OCI-LY7 (cell line): ENCODE data around the gene MGMT. TPM values are rescaled to one million over a fixed set of nuclear protein-coding genes. Genes with fewer than 3 reads are reported as not detected.

ENCODE experiments used
- BruUV-seq: library from RNA; stranded (reverse); fragments of 400-500 nt; replicated peaks from 2 replicates; lab custom pipeline; 2021; lab: Mats Ljungman, UMichigan
- CTCF ChIA-PET: fragments of 300-600 bp; sonication (Branson Sonifier 250); formaldehyde crosslinking; loops from one replicate; lab custom pipeline; 2022; ENCODE audit warnings: antibody characterized with exemption; ENCODE audit not compliant: unreplicated experiment; lab: Charles Lee
- POLR2A ChIA-PET: fragments of 300-600 bp; sonication (Branson Sonifier 250); formaldehyde crosslinking; loops from one replicate; lab custom pipeline; 2022; ENCODE audit warnings: antibody characterized with exemption; lab: Charles Lee
- DNase-seq: peaks from one replicate; pipeline ENCODE4 v3.0.0-alpha.2; 2015; ENCODE audit warnings: low spot score
- H2AFZ ChIP-seq: fragments of 200-600 bp; sonication (generic), shearing (Covaris generic); 2 replicates; pipeline ENCODE4 v1.6.1; 2014; ENCODE audit warnings: mild to moderate bottlenecking, antibody characterized with exemption, low read length, moderate library complexity
- H3K27ac ChIP-seq: fragments of 200-600 bp; sonication (generic); 2 replicates; pipeline ENCODE4 v1.5.1; 2014; ENCODE audit warnings: mixed run types, low read depth, mild to moderate bottlenecking, moderate library complexity, low read length, inconsistent platforms; ENCODE audit not compliant: poor library complexity, severe bottlenecking
- H3K36me3 ChIP-seq: fragments of 200-600 bp; sonication (generic); 2 replicates; pipeline ENCODE4 v1.6.1; 2014; ENCODE audit warnings: mild to moderate bottlenecking, antibody characterized with exemption, low read length, moderate library complexity, mixed read lengths; ENCODE audit not compliant: insufficient read depth
- H3K4me1 ChIP-seq: fragments of 200-600 bp; sonication (generic); 2 replicates; pipeline ENCODE4 v1.5.1; 2014; ENCODE audit warnings: mild to moderate bottlenecking, low read length; ENCODE audit not compliant: insufficient read depth, poor library complexity, severe bottlenecking
- H3K4me2 ChIP-seq: fragments of 200-600 bp; sonication (generic); 2 replicates; pipeline ENCODE4 v1.6.1; 2014; ENCODE audit warnings: mild to moderate bottlenecking, low read length
- H3K4me3 ChIP-seq: fragments of 200-600 bp; sonication (generic); 2 replicates; pipeline ENCODE4 v1.5.1; 2014; ENCODE audit warnings: mild to moderate bottlenecking, low read depth, low read length; ENCODE audit not compliant: poor library complexity, severe bottlenecking
- H3K79me2 ChIP-seq: fragments of 200-600 bp; sonication (generic); 2 replicates; pipeline ENCODE4 v1.6.1; 2016; ENCODE audit warnings: low read depth, mild to moderate bottlenecking, low read length, moderate library complexity, mixed read lengths; ENCODE audit not compliant: insufficient read depth
- H3K9me2 ChIP-seq: fragments of 200-600 bp; sonication (generic); 2 replicates; pipeline ENCODE4 v1.6.1; 2016; ENCODE audit warnings: mild to moderate bottlenecking, low read length, mixed read lengths; ENCODE audit not compliant: insufficient read depth
- H3K9me3 ChIP-seq: fragments of 200-600 bp; sonication (generic); 2 replicates; pipeline ENCODE4 v1.6.1; 2014; ENCODE audit warnings: mild to moderate bottlenecking, mixed run types, low read length, mixed read lengths
- H4K20me1 ChIP-seq: fragments of 200-600 bp; sonication (generic); 2 replicates; pipeline ENCODE4 v1.6.1; 2014; ENCODE audit warnings: mild to moderate bottlenecking, antibody characterized with exemption, low read length, moderate library complexity, mixed read lengths; ENCODE audit not compliant: insufficient read depth
- CTCF ChIP-seq: fragments of 200-600 bp; sonication (generic); conservative IDR thresholded peaks from 2 replicates; pipeline ENCODE4 v1.5.1; 2014; ENCODE audit warnings: mild to moderate bottlenecking, antibody characterized with exemption, low read length, moderate library complexity, mixed read lengths
- EZH2phosphoT487 ChIP-seq: fragments of 200-600 bp; sonication (generic); IDR thresholded peaks from 2 replicates; pipeline ENCODE4 v1.6.1; 2018; ENCODE audit warnings: low read depth, borderline replicate concordance, mild to moderate bottlenecking, mixed run types, antibody characterized with exemption, low read length, moderate library complexity, mixed read lengths
- intact Hi-C: fragments of 100-400 bp; cut with micrococcal nuclease; formaldehyde crosslinking; loops from one replicate; pipeline ENCODE4 v1.10.0; 2022; ENCODE audit not compliant: unreplicated experiment
- total RNA-seq, 2 experiments: library from RNA; depleted of rRNA in 1 of 2; stranded (reverse); fragments of >200 nt in 1 of 2; shearing (Covaris generic) in 1 of 2; gene quantifications; 2 replicates each; pipeline ENCODE4 v1.2.3, GENCODE V29; 2014 to 2022

The MGMT gene
- total RNA-seq, 2 experiments from 2014 or later: 19.7 to 25.0 TPM

GRCh38 chr10:129553928-129554327 lies 86.9 kb downstream of the MGMT start:
- peaks cover 9% of the 10 kb centered on the region for H3K4me1 ChIP-seq
- H2AFZ ChIP-seq: no peak overlapping the region
- no peaks in the 10 kb centered on the region for H3K36me3 ChIP-seq
- no peaks in the 10 kb centered on the region for H3K9me2 ChIP-seq
- TF ChIP-seq EZH2phosphoT487: no peak
- no peak for TF ChIP-seq CTCF
- H3K27ac ChIP-seq: no peak overlapping the region
- intact Hi-C loops: no loop called here
- no TSS peak for BruUV-seq
- no peak for DNase-seq
- no peak overlapping the region for H3K4me2 ChIP-seq
- H3K9me3 ChIP-seq: no peaks in the 10 kb centered on the region
- CTCF ChIA-PET: no interaction called here
- no peaks in the 10 kb centered on the region for H4K20me1 ChIP-seq
- no peak overlapping the region for H3K4me3 ChIP-seq
- no peaks in the 10 kb centered on the region for H3K79me2 ChIP-seq
- POLR2A ChIA-PET: no interaction called here

- intact Hi-C loops: no loop called here
- no TSS peak for BruUV-seq
Observed at GRCh38 chr10:129556316-129556715, 89.3 kb downstream of the MGMT start.

GRCh38 chr10:129560361-129560760 lies 93.3 kb downstream of the MGMT start:
- POLR2A ChIA-PET: no interaction called here
- no peak overlapping the region for H2AFZ ChIP-seq
- no peak for DNase-seq
- no peaks in the 10 kb centered on the region for H3K4me1 ChIP-seq
- H3K79me2 ChIP-seq: no peaks in the 10 kb centered on the region
- H3K9me2 ChIP-seq: no peaks in the 10 kb centered on the region
- BruUV-seq: no TSS peak
- no peaks in the 10 kb centered on the region for H3K9me3 ChIP-seq
- no peaks in the 10 kb centered on the region for H4K20me1 ChIP-seq
- CTCF ChIA-PET: no interaction called here
- TF ChIP-seq EZH2phosphoT487 (no peak), CTCF (no peak)
- H3K27ac ChIP-seq: no peak overlapping the region
- no peaks in the 10 kb centered on the region for H3K36me3 ChIP-seq
- intact Hi-C loops: no loop called here
- H3K4me2 ChIP-seq: no peak overlapping the region
- H3K4me3 ChIP-seq: no peak overlapping the region

More at GRCh38 chr10:129556316-129556715, 89.3 kb downstream of the MGMT start:
- no peak for TF ChIP-seq EZH2phosphoT487
- TF ChIP-seq CTCF: no peak
- H4K20me1 ChIP-seq: no peaks in the 10 kb centered on the region
- H2AFZ ChIP-seq: no peak overlapping the region
- no peaks in the 10 kb centered on the region for H3K9me2 ChIP-seq
- POLR2A ChIA-PET: no interaction called here
- H3K79me2 ChIP-seq: no peaks in the 10 kb centered on the region
- no peak overlapping the region for H3K4me2 ChIP-seq
- H3K4me3 ChIP-seq: no peak overlapping the region
- H3K9me3 ChIP-seq: no peaks in the 10 kb centered on the region
- CTCF ChIA-PET: no interaction called here
- H3K4me1 ChIP-seq: peaks cover 9% of the 10 kb centered on the region
- no peak for DNase-seq
- no peaks in the 10 kb centered on the region for H3K36me3 ChIP-seq
- no peak overlapping the region for H3K27ac ChIP-seq
